Endothelial cell of umbilical vein (primary cell): ENCODE measurements around the gene BCL7A. TPM values are rescaled to one million over a fixed set of nuclear protein-coding genes. Genes with fewer than 3 reads are reported as not detected.

Source experiments
- BruUV-seq: library from RNA; stranded (reverse); fragments of 400-500 nt; replicated peaks from 2 replicates; lab custom pipeline; 2021; lab: Mats Ljungman, UMichigan
- CTCF ChIA-PET: fragments of 300-600, 350-600 bp; sonication (Branson Sonifier 250); formaldehyde crosslinking; loops from one replicate; lab custom pipeline; 2021; ENCODE audit warnings: antibody characterized with exemption, inconsistent platforms; lab: Charles Lee
- POLR2A ChIA-PET: fragments of 300-600, 350-600 bp; sonication (Branson Sonifier 250); formaldehyde crosslinking; loops from one replicate; lab custom pipeline; 2021; ENCODE audit warnings: antibody characterized with exemption, inconsistent platforms; lab: Charles Lee
- DNase-seq: peaks from one replicate; pipeline ENCODE4 v3.0.0-alpha.2; 2011; ENCODE audit warnings: low read depth, low spot score
- FAIRE-seq: peaks from 2 replicates; lab custom pipeline; 2011; peaks lifted over from hg19 to GRCh38; lab: Jason Lieb, UNC
- H2AFZ ChIP-seq: 2 replicates; pipeline ENCODE4 v1.6.0; 2012; ENCODE audit warnings: low read depth, low read length, control low read depth, inconsistent platforms
- H3K27ac ChIP-seq: 2 replicates; pipeline ENCODE4 v1.5.1; 2011; ENCODE audit warnings: low read depth, mild to moderate bottlenecking, control low read depth, low read length, moderate library complexity; ENCODE audit not compliant: insufficient read depth
- H3K27me3 ChIP-seq, 2 experiments: 2 replicates each; pipeline versions ENCODE4 v1.6.0 to v1.6.1; 2011; ENCODE audit warnings: low read length in 2 of 2, mixed read lengths in 1 of 2; ENCODE audit not compliant: control insufficient read depth in 2 of 2, insufficient read depth in 2 of 2
- H3K36me3 ChIP-seq, 2 experiments: 2 replicates in 1 of 2; 3 replicates in 1 of 2; pipeline ENCODE4 v1.5.1; 2011; ENCODE audit warnings: low read length in 2 of 2, mild to moderate bottlenecking in 1 of 2, moderate library complexity in 1 of 2; ENCODE audit not compliant: control insufficient read depth in 2 of 2, insufficient read depth in 2 of 2; ENCODE audit errors: extremely low read depth in 1 of 2
- H3K4me1 ChIP-seq: 3 replicates; pipeline ENCODE4 v1.5.1; 2011; ENCODE audit warnings: mild to moderate bottlenecking, low read length; ENCODE audit not compliant: control insufficient read depth, insufficient read depth; ENCODE audit errors: extremely low read depth
- H3K4me2 ChIP-seq: 2 replicates; pipeline ENCODE4 v1.6.1; 2011; ENCODE audit warnings: low read length, control low read depth, mixed read lengths; ENCODE audit not compliant: insufficient read depth
- H3K4me3 ChIP-seq, 3 experiments: fragments of 200-600 bp in 1 of 3; sonication (generic), shearing (Covaris generic) in 1 of 3; replicated peaks in 1 of 3; 2 replicates each; pipeline ENCODE4 v1.5.1; 2011 to 2016; ENCODE audit warnings: control low read depth in 3 of 3, low read length in 3 of 3, mild to moderate bottlenecking in 2 of 3, inconsistent platforms in 1 of 3, low read depth in 1 of 3, moderate library complexity in 1 of 3; ENCODE audit not compliant: insufficient read depth in 1 of 3
- H3K79me2 ChIP-seq: 2 replicates; pipeline ENCODE4 v1.6.0; 2012; ENCODE audit warnings: low read length, inconsistent platforms; ENCODE audit not compliant: control insufficient read depth, insufficient read depth
- H3K9ac ChIP-seq: replicated peaks from 2 replicates; pipeline ENCODE3; 2011; ENCODE audit warnings: low read length, control low read depth; ENCODE audit not compliant: insufficient read depth; ENCODE audit errors: extremely low read depth
- H3K9me1 ChIP-seq: replicated peaks from 3 replicates; pipeline ENCODE4 v1.6.0; 2011; ENCODE audit warnings: mild to moderate bottlenecking, low read length; ENCODE audit not compliant: control insufficient read depth, insufficient read depth; ENCODE audit errors: extremely low read depth
- H3K9me3 ChIP-seq: replicated peaks from 2 replicates; pipeline ENCODE4 v1.5.1; 2012; ENCODE audit warnings: low read length, inconsistent platforms; ENCODE audit not compliant: control insufficient read depth, insufficient read depth
- H4K20me1 ChIP-seq: replicated peaks from 2 replicates; pipeline ENCODE3; 2011; ENCODE audit warnings: mild to moderate bottlenecking, low read length; ENCODE audit not compliant: control insufficient read depth, insufficient read depth; ENCODE audit errors: extremely low read depth
- CTCF ChIP-seq, 2 donors: IDR thresholded peaks; 1 replicate in 1 of 2; 2 replicates in 1 of 2; pipeline ENCODE4 v1.5.1; 2011; ENCODE audit warnings: low read length in 2 of 2, mild to moderate bottlenecking in 2 of 2, moderate library complexity in 2 of 2, control low read depth in 1 of 2, inconsistent platforms in 1 of 2, low read depth in 1 of 2; ENCODE audit not compliant: insufficient read depth in 1 of 2; ENCODE audit errors: extremely low read depth in 1 of 2
- EZH2 ChIP-seq: IDR thresholded peaks from 2 replicates; pipeline ENCODE4 v1.6.1; 2012; ENCODE audit warnings: borderline replicate concordance, low read depth, mild to moderate bottlenecking, moderate library complexity, low read length, inconsistent platforms; ENCODE audit not compliant: severe bottlenecking
- FOS ChIP-seq: IDR thresholded peaks from 2 replicates; pipeline ENCODE4 v1.6.1; 2011; ENCODE audit warnings: mild to moderate bottlenecking, low read length, moderate library complexity, borderline replicate concordance; ENCODE audit not compliant: insufficient read depth
- GATA2 ChIP-seq: IDR thresholded peaks from 2 replicates; pipeline ENCODE4 v1.7.0; 2011; ENCODE audit warnings: low read depth, mild to moderate bottlenecking, moderate library complexity, mixed read lengths, low read length; ENCODE audit not compliant: insufficient read length, insufficient read depth
- JUN ChIP-seq: IDR thresholded peaks from 2 replicates; pipeline ENCODE4 v1.6.1; 2011; ENCODE audit warnings: borderline replicate concordance, low read depth; ENCODE audit not compliant: insufficient read length, insufficient read depth
- MAX ChIP-seq: IDR thresholded peaks from 2 replicates; pipeline ENCODE4 v1.6.1; 2011; ENCODE audit not compliant: insufficient read depth, insufficient read length
- MYC ChIP-seq: IDR thresholded peaks from one replicate; pipeline ENCODE4 v1.6.1; 2011; ENCODE audit warnings: mild to moderate bottlenecking, low read depth, low read length
- POLR2A ChIP-seq: IDR thresholded peaks from 2 replicates; pipeline ENCODE4 v1.6.1; 2012; ENCODE audit warnings: low read depth, mild to moderate bottlenecking, control low read depth, low read length
- POLR2AphosphoS5 ChIP-seq: IDR thresholded peaks from 2 replicates; pipeline ENCODE4 v1.6.1; 2012; ENCODE audit warnings: low read depth, mild to moderate bottlenecking, control low read depth, low read length, moderate library complexity; ENCODE audit not compliant: insufficient read depth
- dilution Hi-C: fragments of 300-500 bp; cut with MboI; formaldehyde crosslinking; loops from one replicate; pipeline ENCODE4 v1.15.0; 2019; ENCODE audit warnings: low sequenced_read_pairs; ENCODE audit not compliant: extremely low pct_ligation_motif_present
- intact Hi-C: fragments of 100-400 bp; cut with micrococcal nuclease; formaldehyde crosslinking; loops from one replicate; pipeline ENCODE4 v1.10.0; 2022
- polyA plus RNA-seq, 4 experiments: library from polyadenylated mRNA; depleted of rRNA in 3 of 4; stranded (reverse) in 3 of 4; unstranded in 1 of 4; fragments of >200 nt; gene quantifications; 2 replicates each; pipeline versions ENCODE4 v1.2.1 to v1.2.3, GENCODE V29; 2011 to 2012; ENCODE audit warnings: missing spikeins in 1 of 4
- total RNA-seq: library from RNA; stranded (reverse); gene quantifications from 2 replicates; pipeline ENCODE4 v1.2.3, GENCODE V29; 2021

BCL7A gene
- total and polyA plus RNA-seq, 2 donors (not counting 3 experiments of a cell fraction or from before 2014, with no cell fraction given), result 9.7 to 11.1 TPM

- no peak for DNase-seq
- intact Hi-C loops, result no loop called here
These were observed 9.5 kb upstream of the BCL7A start for GRCh38 chr12:122012184-122012583.

More at GRCh38 chr12:122012184-122012583, 9.5 kb upstream of the BCL7A start:
- ChIA-PET CTCF (interaction anchor here (1.1 kb wide), 1 partner anchor 10 kb away, joined by 3 read pairs; no protein-coding TSS in a partner anchor), POLR2A (no interaction called here)
- Histone ChIP-seq H3K9me1 (no peaks in the 10 kb centered on the region), H3K36me3 (no peaks in the 10 kb centered on the region), H3K4me3 (no peak overlapping the region), H4K20me1 (no peaks in the 10 kb centered on the region), H3K79me2 (no peaks in the 10 kb centered on the region), H3K27me3 (no peaks in the 10 kb centered on the region), H3K4me2 (no peak overlapping the region), H3K9me3 (no peaks in the 10 kb centered on the region), H3K27ac (no peak overlapping the region), H2AFZ (no peak overlapping the region), H3K4me1 (no peaks in the 10 kb centered on the region), H3K9ac (no peak overlapping the region)
- TF ChIP-seq FOS (no peak), MAX (no peak), JUN (no peak), POLR2AphosphoS5 (no peak), MYC (no peak), POLR2A (no peak), GATA2 (no peak), CTCF (IDR thresholded peaks at IDR 0.05; ENCODE audit: extremely low read depth in 1 of 2, insufficient read depth in 1 of 2, low read depth in 1 of 2, low read length in 2 of 2) (no peak), EZH2 (no peak)
- FAIRE-seq, result no peak
- BruUV-seq, result no TSS peak
- dilution Hi-C loops, result no loop called here
